ENCODE measurements around the gene TGM3.

- no peak for TF ChIP-seq CTCF (IDR thresholded peaks at IDR 0.05)
- no peak for TF ChIP-seq POLR2A (IDR thresholded peaks at IDR 0.05)
Measured at GRCh38 chr20:2340136-2340535, 44.3 kb downstream of the TGM3 start.

Data from lower leg skin (tissue), 3 donors.